Prostate gland (tissue), 2 donors: ENCODE measurements around the gene TCF12. TPM values are rescaled to one million over a fixed set of nuclear protein-coding genes. Genes with fewer than 3 reads are reported as not detected.
"Not testable (repeated sequence)": the region's sequence is repeated elsewhere in the genome, so short reads cannot be mapped to it uniquely, and the experiment has no call there.

Experiments used
- DNase-seq: peaks from one replicate; pipeline ENCODE4 v3.0.0-alpha.2; 2019; ENCODE audit warnings: low spot score
- H3K27ac ChIP-seq, 2 donors: fragments of 200-600 bp; sonication (generic); 2 replicates each; pipeline ENCODE4 v1.5.1; 2017 to 2019
- H3K27me3 ChIP-seq: fragments of 200-600 bp; sonication (generic); replicated peaks from 2 replicates; pipeline ENCODE4 v1.5.1; 2019; ENCODE audit not compliant: insufficient read depth
- H3K36me3 ChIP-seq, 2 donors: fragments of 200-600 bp; sonication (generic); 1 replicate in 1 of 2; 2 replicates in 1 of 2; pipeline versions ENCODE4 v1.5.1 to v1.8.1; 2017 to 2019
- H3K4me1 ChIP-seq: fragments of 200-600 bp; sonication (generic); replicated peaks from 2 replicates; pipeline ENCODE4 v1.5.1; 2019
- H3K4me3 ChIP-seq, 2 donors: fragments of 200-600 bp; sonication (generic); 2 replicates each; pipeline ENCODE4 v1.5.1; 2017 to 2019
- H3K9me3 ChIP-seq: fragments of 200-600 bp; sonication (generic); 2 replicates; pipeline ENCODE4 v1.5.1; 2017
- POLR2A ChIP-seq: fragments of 450-650 bp; IDR thresholded peaks from one replicate; pipeline ENCODE4 v1.6.1; 2016; ENCODE audit warnings: antibody characterized with exemption, mild to moderate bottlenecking
- POLR2AphosphoS5 ChIP-seq: sonication (generic); formaldehyde crosslinking; IDR thresholded peaks from one replicate; pipeline ENCODE4 v1.6.1; 2017; ENCODE audit warnings: antibody characterized with exemption
- WGBS: methylation state at CpG from one replicate; pipeline ENCODE4 v1.1.5; 2018; 5-methylcytosine and 5-hydroxymethylcytosine counted together
- intact Hi-C: fragments of 100-400 bp; cut with DNase I; formaldehyde crosslinking; loops from one replicate; pipeline ENCODE4 v1.14.2; 2022
- total RNA-seq, 2 donors: library from RNA; depleted of rRNA; stranded (reverse); fragments of >200 nt; gene quantifications; one replicate each; pipeline ENCODE4 v1.1.0, GENCODE V29; 2016
- TF ChIP-seq, protein P1 (sequence below), 4 experiments: fragments of 200-600 bp in 2 of 4; fragments of 450-650 bp in 2 of 4; sonication (generic) in 2 of 4; IDR thresholded peaks; 1 replicate in 3 of 4; 2 replicates in 1 of 4; pipeline ENCODE4 v1.5.1; 2016 to 2019; ENCODE audit warnings: antibody characterized with exemption in 4 of 4, mild to moderate bottlenecking in 2 of 4, moderate library complexity in 2 of 4

Gene TCF12
- total RNA-seq, 2 donors from 2014 or later, result 95.4 to 123 TPM

DNA sequence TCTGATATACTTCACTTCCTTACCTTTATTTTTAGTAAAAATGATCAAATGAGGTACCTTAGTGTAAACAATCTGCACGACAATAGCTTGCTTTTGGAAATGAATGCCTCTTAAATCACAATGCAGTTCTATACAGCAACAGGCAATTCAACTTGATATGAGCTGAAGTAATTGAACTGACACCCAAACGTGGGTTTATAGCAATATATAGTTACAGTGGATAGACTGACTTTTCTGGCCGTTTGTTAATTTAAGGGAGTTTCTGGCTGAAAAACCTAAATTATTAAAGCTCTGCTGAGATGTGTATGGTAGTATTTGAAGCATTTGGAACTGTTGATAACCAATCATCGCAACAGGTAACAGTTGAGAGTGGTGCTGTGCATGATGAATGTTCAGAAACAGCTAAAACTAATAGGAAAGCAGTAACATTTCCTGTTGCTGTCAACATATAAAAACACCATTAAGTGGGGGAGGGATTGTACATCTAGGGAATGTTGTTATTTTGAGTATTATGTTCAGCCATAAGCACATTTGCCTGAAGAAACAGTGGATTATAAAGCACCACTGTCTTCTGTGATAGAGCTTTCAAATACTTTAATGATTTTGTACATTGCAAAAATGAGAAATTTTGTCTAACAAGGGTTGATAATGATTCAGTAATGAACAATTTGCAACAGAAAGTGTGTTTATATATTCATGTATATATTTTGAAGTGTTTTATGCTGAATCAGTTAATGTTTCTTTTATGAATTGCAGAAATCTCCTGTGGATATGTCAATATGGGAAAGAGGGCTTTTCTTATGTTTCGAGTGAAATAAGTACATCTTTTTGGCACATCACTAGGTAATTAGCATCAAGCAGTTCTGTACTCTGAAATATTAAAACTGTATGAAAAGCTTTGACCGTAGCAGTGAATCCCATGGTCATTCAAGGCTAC is 176.1 kb downstream of the TCF12 start:
- Histone ChIP-seq H3K27me3 (no peaks in the 10 kb centered on the region), H3K4me1 (no peaks in the 10 kb centered on the region), H3K36me3 (no peaks in the 10 kb centered on the region), H3K9me3 (no peaks in the 10 kb centered on the region), H3K4me3 (no peak overlapping the region), H3K27ac (no peak overlapping the region)
- 73% methylated on average over 6 of the region's 6 CpGs for WGBS
- intact Hi-C loops, result no loop called here
- TF ChIP-seq POLR2AphosphoS5, result no peak
- TF ChIP-seq, protein P1, sequence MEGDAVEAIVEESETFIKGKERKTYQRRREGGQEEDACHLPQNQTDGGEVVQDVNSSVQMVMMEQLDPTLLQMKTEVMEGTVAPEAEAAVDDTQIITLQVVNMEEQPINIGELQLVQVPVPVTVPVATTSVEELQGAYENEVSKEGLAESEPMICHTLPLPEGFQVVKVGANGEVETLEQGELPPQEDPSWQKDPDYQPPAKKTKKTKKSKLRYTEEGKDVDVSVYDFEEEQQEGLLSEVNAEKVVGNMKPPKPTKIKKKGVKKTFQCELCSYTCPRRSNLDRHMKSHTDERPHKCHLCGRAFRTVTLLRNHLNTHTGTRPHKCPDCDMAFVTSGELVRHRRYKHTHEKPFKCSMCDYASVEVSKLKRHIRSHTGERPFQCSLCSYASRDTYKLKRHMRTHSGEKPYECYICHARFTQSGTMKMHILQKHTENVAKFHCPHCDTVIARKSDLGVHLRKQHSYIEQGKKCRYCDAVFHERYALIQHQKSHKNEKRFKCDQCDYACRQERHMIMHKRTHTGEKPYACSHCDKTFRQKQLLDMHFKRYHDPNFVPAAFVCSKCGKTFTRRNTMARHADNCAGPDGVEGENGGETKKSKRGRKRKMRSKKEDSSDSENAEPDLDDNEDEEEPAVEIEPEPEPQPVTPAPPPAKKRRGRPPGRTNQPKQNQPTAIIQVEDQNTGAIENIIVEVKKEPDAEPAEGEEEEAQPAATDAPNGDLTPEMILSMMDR (IDR thresholded peaks at IDR 0.05), result no peak
- no peak for TF ChIP-seq POLR2A
- no peak for DNase-seq

DNA sequence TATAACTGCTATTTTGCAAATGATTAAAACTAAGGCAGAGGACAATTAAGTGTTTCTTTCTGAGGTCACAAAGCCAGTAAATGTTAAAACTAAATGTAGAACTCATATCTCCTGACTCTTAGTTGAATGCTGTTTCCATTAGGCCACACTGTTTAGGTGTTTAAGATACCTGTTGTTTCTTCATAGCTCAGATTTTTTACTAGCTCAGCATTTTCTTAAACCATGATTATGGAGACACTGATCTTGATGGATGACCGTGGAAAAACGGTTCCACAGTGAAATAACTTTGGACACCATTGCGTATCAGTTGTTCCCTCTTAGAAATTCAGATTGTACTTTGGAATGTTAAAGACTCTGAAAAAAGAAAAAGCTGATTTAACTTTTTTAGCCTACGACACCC is 177.5 kb downstream of the TCF12 start:
- no peak for DNase-seq
- Histone ChIP-seq H3K4me1 (no peaks in the 10 kb centered on the region), H3K36me3 (no peaks in the 10 kb centered on the region), H3K4me3 (no peak overlapping the region), H3K27me3 (no peaks in the 10 kb centered on the region), H3K27ac (no peak overlapping the region), H3K9me3 (no peaks in the 10 kb centered on the region)
- 82% methylated on average over 4 of the region's 4 CpGs for WGBS
- TF ChIP-seq POLR2AphosphoS5, result no peak
- TF ChIP-seq, protein P1 (IDR thresholded peaks at IDR 0.05), result no peak
- TF ChIP-seq POLR2A, result no peak
- intact Hi-C loops, result no loop called here

DNA sequence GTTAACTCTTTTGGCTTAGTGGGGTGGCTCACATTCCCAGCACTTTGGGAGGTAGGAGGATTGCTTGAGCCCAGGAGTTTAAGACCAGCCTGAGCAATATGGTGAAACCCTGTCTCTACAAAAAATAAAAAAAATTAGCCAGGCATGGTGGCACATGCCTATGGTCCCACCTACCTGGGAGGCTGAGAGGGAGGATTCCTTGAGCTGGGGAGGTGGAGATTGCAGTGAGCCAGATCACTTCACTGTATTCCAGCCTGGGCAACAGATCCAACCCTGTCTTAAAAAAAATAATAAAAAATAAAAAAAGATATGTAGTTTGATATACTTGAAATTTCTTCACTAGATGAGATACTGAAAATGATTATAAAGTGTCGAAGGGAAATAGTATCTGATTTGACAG is 178.8 kb downstream of the TCF12 start:
- H3K4me1 ChIP-seq, result no peaks in the 10 kb centered on the region
- H3K4me3 ChIP-seq, result no peak overlapping the region
- DNase-seq, result no peak
- no peaks in the 10 kb centered on the region for H3K9me3 ChIP-seq
- TF ChIP-seq, protein P1 (IDR thresholded peaks at IDR 0.05), result no peak
- no peak for TF ChIP-seq POLR2A
- TF ChIP-seq POLR2AphosphoS5, result no peak
- H3K27me3 ChIP-seq, result no peaks in the 10 kb centered on the region
- H3K27ac ChIP-seq, result no peak overlapping the region
- WGBS, result 95% methylated on average over 1 of the region's 1 CpG
- intact Hi-C loops, result no loop called here
- H3K36me3 ChIP-seq, result no peaks in the 10 kb centered on the region

DNA sequence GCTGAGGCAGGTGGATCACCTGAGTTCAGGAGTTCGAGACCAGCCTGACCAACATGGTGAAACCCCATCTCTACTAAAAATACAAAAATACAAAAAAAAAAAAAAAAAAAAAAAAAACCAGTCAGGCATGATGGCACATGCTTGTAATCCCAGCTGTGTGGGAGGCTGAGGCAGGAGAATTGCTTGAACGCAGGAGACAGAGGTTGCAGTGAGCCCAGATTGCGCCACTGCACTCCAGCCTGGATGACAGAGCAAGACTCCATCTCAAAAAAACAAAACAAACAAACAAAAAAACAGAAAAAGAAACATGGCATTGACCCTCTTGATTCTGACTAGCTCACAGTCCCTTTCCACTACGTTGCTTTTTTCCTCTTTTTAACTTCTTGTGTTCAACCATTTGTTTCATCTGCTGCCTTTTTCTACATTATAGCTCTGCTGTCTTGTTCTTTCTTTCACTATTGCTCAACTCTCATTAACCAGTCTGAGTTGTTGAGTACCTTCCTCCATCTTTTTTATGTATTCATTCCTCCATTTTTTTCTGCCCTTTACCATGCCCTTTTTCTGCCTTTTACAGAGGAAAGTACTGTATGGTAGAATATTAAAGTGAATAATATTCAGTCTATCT is 179.6 kb downstream of the TCF12 start:
- H3K27ac ChIP-seq, intact Hi-C loops, H3K27me3 ChIP-seq, H3K36me3 ChIP-seq, DNase-seq, H3K9me3 ChIP-seq, H3K4me1 ChIP-seq, H3K4me3 ChIP-seq: not testable (repeated sequence)
- 91% methylated on average over 4 of the region's 4 CpGs for WGBS

DNA sequence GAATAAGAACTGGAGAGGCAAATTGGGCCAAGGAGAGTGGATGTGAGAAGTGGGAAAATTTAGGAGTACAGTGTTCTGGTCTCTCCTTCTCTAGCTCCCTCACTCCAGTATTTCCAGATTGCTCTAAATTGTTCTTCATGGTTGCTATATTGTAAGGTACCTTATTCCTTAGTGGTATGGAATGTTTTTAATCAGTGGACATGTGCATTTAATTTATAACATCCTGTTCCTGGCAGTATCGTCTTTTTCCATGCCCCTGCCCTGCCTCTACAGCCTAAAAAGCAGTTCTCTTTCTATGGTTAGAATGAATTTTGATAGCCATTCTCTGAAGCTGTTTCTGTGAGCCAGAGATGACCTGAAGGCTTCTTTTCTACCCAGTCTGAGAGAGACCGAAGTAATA is 180.5 kb downstream of the TCF12 start:
- no peak for DNase-seq
- intact Hi-C loops, result no loop called here
- TF ChIP-seq POLR2A (no peak), POLR2AphosphoS5 (no peak)
- TF ChIP-seq, protein P1 (IDR thresholded peaks at IDR 0.05), result no peak
- WGBS, result 73% methylated on average over 2 of the region's 2 CpGs
- Histone ChIP-seq H3K36me3 (no peaks in the 10 kb centered on the region), H3K4me1 (no peaks in the 10 kb centered on the region), H3K27me3 (no peaks in the 10 kb centered on the region), H3K4me3 (no peak overlapping the region), H3K9me3 (no peaks in the 10 kb centered on the region), H3K27ac (no peak overlapping the region)
